Neural progenitor cell (in vitro differentiated cells): ENCODE measurements around the gene TEX30.

Experiments used
- EZH2 ChIP-seq: fragments of 200-600 bp; sonication (generic); IDR thresholded peaks from 2 replicates; pipeline ENCODE4 v1.6.1; 2017; ENCODE audit warnings: antibody characterized with exemption, mild to moderate bottlenecking, moderate library complexity
- EZH2phosphoT487 ChIP-seq: fragments of 200-600 bp; sonication (generic); IDR thresholded peaks from 2 replicates; pipeline ENCODE4 v1.6.1; 2017; ENCODE audit warnings: antibody characterized with exemption
- TF ChIP-seq, protein P1 (sequence below): fragments of 200-600 bp; sonication (generic); IDR thresholded peaks from 2 replicates; pipeline ENCODE4 v1.5.1; 2017; ENCODE audit warnings: antibody characterized with exemption, mild to moderate bottlenecking

DNA sequence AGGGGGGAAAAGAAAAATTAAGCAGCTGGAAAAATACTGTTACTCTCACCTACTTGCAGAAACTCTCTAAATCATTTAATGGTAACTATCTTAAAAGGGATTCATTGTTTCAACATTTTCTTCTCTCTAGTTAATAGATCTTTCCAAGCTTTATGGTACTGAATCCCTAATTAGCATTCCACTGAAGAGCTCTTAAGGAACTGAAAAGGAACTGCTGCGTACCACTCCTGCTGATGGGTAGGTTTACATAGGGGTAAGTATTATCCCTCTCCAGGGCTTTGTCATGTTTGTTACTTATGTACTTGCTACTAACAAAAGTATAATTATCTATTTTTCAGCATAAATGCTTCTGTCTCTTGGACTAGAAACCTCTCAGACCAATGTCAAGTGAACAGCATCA is 12.5 kb downstream of the TEX30 start:
- TF ChIP-seq EZH2phosphoT487, result no peak
- TF ChIP-seq, protein P1, sequence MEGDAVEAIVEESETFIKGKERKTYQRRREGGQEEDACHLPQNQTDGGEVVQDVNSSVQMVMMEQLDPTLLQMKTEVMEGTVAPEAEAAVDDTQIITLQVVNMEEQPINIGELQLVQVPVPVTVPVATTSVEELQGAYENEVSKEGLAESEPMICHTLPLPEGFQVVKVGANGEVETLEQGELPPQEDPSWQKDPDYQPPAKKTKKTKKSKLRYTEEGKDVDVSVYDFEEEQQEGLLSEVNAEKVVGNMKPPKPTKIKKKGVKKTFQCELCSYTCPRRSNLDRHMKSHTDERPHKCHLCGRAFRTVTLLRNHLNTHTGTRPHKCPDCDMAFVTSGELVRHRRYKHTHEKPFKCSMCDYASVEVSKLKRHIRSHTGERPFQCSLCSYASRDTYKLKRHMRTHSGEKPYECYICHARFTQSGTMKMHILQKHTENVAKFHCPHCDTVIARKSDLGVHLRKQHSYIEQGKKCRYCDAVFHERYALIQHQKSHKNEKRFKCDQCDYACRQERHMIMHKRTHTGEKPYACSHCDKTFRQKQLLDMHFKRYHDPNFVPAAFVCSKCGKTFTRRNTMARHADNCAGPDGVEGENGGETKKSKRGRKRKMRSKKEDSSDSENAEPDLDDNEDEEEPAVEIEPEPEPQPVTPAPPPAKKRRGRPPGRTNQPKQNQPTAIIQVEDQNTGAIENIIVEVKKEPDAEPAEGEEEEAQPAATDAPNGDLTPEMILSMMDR, result no peak
- TF ChIP-seq EZH2, result no peak
